GM10248 (cell line): ENCODE measurements around the gene LAIR2.
"Not testable (repeated sequence)": the region's sequence is repeated elsewhere in the genome, so short reads cannot be mapped to it uniquely, and the experiment has no call there.

Experiments
- CTCF ChIA-PET: fragments of 300-600 bp; sonication (Branson Sonifier 250); formaldehyde crosslinking; extraction: SDS; loops from one replicate; lab custom pipeline; 2021; ENCODE audit warnings: antibody characterized with exemption; lab: Yijun Ruan, JAX
- POLR2A ChIA-PET: fragments of 350-650 bp; sonication (Branson Sonifier 250); formaldehyde crosslinking; extraction: SDS; loops from one replicate; lab custom pipeline; 2020; ENCODE audit warnings: antibody characterized with exemption; lab: Yijun Ruan, JAX
- DNase-seq: peaks from one replicate; pipeline ENCODE4 v3.0.0; 2012; ENCODE audit errors: extremely low spot score
- CTCF ChIP-seq: IDR thresholded peaks from 2 replicates; pipeline ENCODE4 v1.5.1; 2012; ENCODE audit warnings: mild to moderate bottlenecking, low read depth; ENCODE audit errors: extremely low read depth, missing control alignments, control extremely low read depth

LAIR2 gene

DNA sequence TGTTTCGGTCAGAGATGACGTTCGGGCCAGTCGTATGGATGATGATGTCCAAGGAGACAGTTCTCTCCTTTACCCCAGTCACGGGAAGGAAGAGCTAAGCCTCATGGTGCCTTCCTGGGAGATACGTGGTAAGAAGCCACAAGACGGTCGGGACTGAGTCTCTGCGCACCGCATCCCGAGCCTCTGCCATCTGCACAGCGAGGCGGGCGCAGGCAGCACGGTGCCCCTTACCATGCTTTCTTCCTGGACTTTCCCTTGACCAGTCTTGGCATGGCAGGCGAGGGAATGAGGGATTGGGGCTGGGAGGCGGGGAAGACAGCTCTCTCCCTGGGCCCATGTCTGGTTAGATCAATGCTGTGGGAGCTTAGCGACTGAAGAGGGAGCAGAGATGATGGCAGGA, 10.1 kb upstream of the LAIR2 start:
- ChIA-PET POLR2A (no interaction called here), CTCF (interaction anchor here (0.9 to 3.3 kb wide), 2 partner anchors 11 to 161 kb away, joined by 3 to 11 read pairs; no protein-coding TSS in a partner anchor)
- TF ChIP-seq CTCF: no peak
- no peak for DNase-seq

DNA sequence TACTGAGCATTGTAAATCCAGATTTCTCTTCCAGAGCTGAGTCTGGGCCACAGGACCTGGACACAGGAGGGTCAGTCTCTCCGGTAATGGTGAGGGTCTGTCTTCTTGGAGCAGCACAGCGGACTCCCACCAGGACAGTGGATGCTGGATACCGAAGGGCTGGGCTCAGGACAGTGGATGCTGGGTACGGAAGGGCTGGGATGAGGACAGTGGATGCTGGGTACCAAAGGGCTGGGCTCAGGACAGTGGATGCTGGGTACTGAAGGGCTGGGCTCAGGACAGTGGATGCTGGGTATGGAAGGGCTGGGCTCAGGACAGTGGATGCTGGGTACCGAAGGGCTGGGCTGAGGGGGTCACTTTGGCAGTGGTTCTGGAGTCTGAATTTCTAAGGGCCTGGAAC, 9.6 kb upstream of the LAIR2 start:
- DNase-seq, POLR2A ChIA-PET: not testable (repeated sequence)
- CTCF ChIA-PET: interaction anchor here (0.9 to 3.3 kb wide), 2 partner anchors 12 to 161 kb away, joined by 3 to 11 read pairs; no protein-coding TSS in a partner anchor

- no peak for TF ChIP-seq CTCF
- ChIA-PET CTCF (interaction anchor here (1.5 to 3.3 kb wide), 3 partner anchors 13 to 181 kb away, joined by 4 to 12 read pairs (median 11); partner anchors contain the start of gene CDC42EP5), POLR2A (no interaction called here)
- DNase-seq: no peak
These were observed 8.6 kb upstream of the LAIR2 start for GRCh38 chr19:54493967-54494585.

- DNase-seq, POLR2A ChIA-PET: not testable (repeated sequence)
- CTCF ChIA-PET: interaction anchor here (1.1 to 2.8 kb wide), 7 partner anchors 9 to 179 kb away, joined by 3 to 12 read pairs (median 4); partner anchors contain the start of gene CDC42EP5
These were observed 7.3 kb upstream of the LAIR2 start for GRCh38 chr19:54495284-54495683.

DNA sequence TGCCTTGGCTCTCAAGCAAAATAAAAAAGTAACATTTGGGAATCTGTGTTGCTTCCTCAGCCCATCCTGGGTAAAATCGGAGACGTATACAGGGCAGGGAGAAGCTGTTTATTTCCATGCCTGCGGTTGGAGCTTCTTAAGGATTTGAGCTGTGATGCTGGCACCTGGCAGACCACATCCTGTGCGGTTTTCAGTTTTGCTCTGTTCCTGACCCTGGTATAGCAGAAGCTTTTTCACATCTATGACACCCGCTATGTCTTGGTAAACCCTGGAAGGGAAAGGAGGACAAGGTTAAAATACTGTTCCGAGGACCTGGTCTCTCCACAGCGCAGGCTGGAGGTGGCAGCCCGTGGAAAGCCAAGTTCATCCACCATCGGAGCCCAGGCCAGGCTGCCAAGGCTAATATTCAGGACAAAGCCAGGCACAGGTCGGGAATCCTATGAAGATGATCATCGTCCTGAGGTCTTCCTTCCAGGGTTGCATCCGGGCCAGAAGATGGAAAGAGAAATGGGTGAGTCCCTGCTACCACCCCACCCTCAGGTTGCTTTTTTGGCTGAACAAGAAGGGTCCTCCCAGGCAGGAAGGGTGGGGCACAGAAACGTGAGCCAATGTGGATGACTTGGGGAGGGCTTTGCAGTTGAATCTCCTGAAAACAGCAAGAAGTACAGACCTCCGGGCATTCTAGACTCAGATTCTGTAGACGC, 4.7 kb upstream of the LAIR2 start:
- CTCF ChIA-PET, DNase-seq, POLR2A ChIA-PET: not testable (repeated sequence)

DNA sequence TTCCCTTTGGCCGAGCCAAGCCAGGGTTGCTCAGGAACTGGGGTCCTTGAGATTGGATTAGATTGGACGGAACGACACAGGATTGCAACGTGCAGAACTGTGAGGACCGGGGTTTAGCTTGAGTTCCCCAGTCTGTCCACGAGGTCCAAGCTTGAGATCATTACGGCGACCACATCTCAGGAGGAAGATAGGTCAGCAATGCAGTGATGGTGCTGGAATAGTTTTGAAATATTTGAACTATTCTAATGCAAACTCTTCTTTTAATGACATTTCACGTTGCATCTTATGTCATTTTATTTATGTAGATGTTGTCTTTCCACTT, 4.2 kb upstream of the LAIR2 start:
- DNase-seq, POLR2A ChIA-PET, CTCF ChIA-PET: not testable (repeated sequence)

GRCh38 chr19:54505542-54505941, 2.9 kb downstream of the LAIR2 start:
- CTCF ChIA-PET: interaction anchor here (1.1 kb wide), 1 partner anchor 10 kb away, joined by 3 read pairs; no protein-coding TSS in a partner anchor

DNA sequence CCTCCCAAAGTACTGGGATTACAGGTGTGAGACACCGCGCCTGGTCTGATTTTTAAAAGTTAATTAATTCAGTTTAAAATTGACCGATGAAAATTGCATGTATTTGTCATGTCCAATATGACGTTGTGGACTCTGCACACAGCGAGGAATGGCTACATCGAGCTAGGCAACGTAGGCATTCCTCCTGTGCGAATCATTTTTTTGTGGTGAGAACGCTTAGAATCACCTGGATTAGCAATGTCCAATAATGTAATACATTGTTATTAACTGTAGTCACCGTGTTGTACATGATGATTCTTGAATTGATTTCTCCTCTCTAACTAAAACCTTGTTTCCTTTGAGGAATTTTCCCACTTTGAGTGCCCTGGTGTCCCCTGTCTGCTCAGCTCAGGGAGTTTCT, 3.4 kb downstream of the LAIR2 start:
- ChIA-PET POLR2A (no interaction called here), CTCF (interaction anchor here (1.1 to 1.2 kb wide), 2 partner anchors 11 to 111 kb away, joined by 3 read pairs; no protein-coding TSS in a partner anchor)
- no peak for DNase-seq
- TF ChIP-seq CTCF: no peak

More at GRCh38 chr19:54505542-54505941, 2.9 kb downstream of the LAIR2 start:
- POLR2A ChIA-PET, DNase-seq: not testable (repeated sequence)

GRCh38 chr19:54507038-54507717, 4.5 kb downstream of the LAIR2 start:
- DNase-seq, POLR2A ChIA-PET: not testable (repeated sequence)
- CTCF ChIA-PET: interaction anchor here (1.2 kb wide), 1 partner anchor 110 kb away, joined by 3 read pairs; no protein-coding TSS in a partner anchor
